ENCODE results near the gene NAALAD2.
"Not testable (repeated sequence)": the region's sequence is repeated elsewhere in the genome, so short reads cannot be mapped to it uniquely, and the experiment has no call there.

NAALAD2 gene

GRCh38 chr11:90134478-90135003, at the start of gene NAALAD2:
NAALAD2 (plus strand) TSS chr11:90134663; CDS start chr11:90134759, 96 bp downstream.
- peak; percentile 5 for DNase-seq

- not testable (repeated sequence) for DNase-seq
Measured at GRCh38 chr11:90085650-90086049, 48.8 kb upstream of the NAALAD2 start, which contains the start of gene UBTFL1. UBTFL1 (plus strand) TSS chr11:90085950; CDS start chr11:90085950, 0 bp downstream.

DNA sequence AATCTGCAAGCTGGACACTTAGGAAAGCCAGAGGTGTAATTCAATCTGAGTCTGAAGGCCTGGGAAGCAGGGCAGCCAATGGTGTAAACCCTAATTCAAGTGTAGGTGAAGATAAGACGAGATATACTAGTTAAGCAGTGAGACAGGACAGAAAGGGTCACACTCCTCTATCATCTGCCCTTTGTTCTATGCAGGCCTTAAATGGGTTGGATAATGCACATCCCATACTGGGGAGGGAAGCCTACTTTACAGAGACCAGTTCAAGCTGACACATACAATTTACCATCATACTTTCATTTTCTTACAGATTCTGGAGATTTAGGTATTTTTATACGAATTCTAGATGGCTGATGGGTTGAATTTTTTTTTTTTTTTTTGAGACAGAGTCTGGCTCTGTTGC, 45.7 kb upstream of the NAALAD2 start:
- not testable (repeated sequence) for DNase-seq

DNA sequence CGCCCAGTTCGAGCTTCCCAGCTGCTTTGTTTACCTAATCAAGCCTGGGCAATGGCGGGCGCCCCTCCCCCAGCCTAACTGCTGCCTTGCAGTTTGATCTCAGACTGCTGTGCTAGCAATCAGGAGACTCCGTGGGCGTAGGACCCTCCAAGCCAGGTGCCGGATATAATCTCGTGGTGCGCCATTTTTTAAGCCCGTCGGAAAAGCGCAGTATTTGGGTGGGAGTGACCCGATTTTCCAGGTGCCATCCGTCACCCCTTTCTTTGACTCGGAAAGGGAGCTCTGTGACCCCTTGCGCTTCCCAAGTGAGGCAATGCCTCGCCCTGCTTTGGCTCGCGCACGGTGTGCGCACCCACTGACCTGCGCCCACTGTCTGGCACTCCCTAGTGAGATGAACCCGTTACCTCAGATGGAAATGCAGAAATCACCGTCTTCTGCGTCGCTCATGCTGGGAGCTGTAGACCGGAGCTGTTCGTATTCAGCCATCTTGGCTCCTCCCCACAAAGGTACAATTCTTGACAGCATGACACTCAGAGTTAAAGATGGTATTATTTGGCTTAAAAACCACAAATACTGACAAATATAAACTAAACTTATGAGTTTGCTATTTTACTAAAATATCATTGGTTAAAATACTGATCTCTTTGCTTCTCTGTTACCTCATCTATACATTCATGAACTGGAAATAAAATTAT, 39.1 kb upstream of the NAALAD2 start:
- not testable (repeated sequence) for DNase-seq

DNA sequence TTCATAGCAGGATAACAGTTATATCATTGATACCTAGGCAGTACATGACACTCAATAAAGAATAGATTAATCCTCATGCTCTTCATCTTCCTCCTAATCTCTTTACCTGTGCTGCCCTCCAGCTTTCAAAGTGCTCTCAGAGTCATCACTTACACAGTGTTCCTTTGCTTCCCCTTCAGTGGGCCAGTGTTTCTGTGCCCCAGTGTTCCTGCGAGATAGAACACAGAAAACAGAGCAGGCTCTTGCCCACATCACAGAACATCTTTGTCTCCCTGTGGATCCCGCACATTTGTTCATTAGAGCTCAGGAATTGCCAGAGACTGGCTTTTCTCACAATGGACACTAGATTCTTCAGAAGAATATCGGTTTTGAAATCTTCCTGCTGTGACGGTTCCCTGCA, 36.2 kb upstream of the NAALAD2 start:
- DNase-seq = not testable (repeated sequence)

- no peak for DNase-seq
Measured at GRCh38 chr11:90100431-90100830, 34.0 kb upstream of the NAALAD2 start.

DNA sequence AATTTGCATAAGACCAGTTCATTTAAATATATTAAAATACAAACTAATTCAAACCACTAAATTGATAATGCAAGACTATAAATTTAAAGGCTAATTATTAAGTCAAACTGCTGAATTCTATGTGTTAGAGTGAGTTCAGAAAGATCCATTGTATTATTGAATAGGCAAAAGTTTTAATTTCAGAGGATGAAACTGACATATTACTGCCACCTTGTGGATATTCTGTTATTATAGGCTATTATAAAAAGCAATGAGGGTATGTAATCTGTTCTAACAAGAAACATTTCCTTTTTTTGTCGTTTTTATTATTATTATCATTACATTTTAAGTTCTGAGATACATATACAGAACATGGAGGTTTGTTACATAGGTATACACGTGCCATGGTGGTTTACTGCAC, 20.9 kb upstream of the NAALAD2 start:
- no peak for DNase-seq

GRCh38 chr11:90120191-90120590, 14.3 kb upstream of the NAALAD2 start:
- no peak for DNase-seq

- no peak for DNase-seq
Measured at GRCh38 chr11:90124371-90124770, 10.1 kb upstream of the NAALAD2 start.

DNA sequence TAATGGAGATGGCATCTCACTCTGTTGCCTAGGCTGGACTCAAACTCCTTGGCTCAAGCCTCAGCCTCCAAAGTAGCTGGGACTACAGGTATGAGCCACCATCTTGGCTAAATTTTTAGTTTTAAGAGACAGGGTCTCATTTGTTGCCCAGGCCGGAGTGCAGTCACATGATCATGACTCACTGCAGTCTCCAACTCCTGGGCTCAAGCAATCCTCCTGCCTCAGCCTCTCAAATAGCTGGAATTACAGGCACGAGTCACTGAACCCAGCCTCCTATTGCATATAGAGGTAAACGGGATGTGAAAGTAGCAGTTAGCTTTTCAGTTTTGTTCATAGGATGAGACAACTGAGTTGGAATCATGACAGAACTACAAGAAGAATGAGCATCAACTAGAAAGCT, 9.5 kb upstream of the NAALAD2 start:
- DNase-seq = no peak

GRCh38 chr11:90133560-90134477, 644 bp upstream of the NAALAD2 start:
- DNase-seq = no peak

GRCh38 chr11:90135016-90135415, 553 bp downstream of the NAALAD2 start:
- no peak for DNase-seq

- no peak for DNase-seq
Measured at GRCh38 chr11:90148900-90149299, 14.4 kb downstream of the NAALAD2 start.

- DNase-seq = not testable (repeated sequence)
Measured at GRCh38 chr11:90166982-90167573, 32.6 kb downstream of the NAALAD2 start.

DNA sequence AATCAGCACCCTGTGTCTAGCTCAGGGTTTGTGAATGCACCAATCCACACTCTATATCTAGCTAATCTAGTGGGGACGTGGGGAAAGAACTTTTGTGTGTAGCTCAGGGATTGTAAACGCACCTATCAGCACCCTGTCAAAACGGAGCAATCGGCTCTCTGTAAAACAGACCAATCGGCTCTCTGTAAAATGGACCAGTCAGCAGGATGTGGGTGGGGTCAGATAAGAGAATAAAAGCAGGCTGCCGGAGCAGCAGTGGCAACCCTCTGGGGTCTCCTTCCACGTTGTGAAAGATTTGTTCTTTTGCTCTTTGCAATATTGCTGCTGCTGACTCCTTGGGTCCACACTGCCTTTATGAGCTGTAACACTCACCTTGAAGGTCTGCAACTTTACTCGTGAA, 33.2 kb downstream of the NAALAD2 start:
- not testable (repeated sequence) for DNase-seq

DNA sequence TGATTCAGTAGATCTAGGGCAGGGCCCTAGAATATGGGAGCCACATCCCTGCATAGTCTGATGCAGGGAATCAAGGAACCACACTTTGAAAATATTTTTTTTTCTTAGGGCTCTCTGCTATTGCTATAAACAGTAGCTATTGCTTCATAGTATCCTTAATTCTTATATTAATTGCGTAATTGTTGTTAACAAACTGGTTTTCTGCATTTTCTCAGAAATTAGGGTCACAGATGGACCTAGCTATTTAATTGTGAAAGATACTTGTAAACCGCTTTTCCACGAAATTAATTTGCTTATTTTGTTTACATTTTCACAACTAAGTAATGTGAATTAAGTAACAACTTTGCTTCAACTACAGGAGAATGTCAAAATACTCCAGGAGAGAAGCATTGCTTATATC, 34.1 kb downstream of the NAALAD2 start:
- DNase-seq = no peak

- DNase-seq = no peak
Measured at GRCh38 chr11:90171359-90171758, 36.9 kb downstream of the NAALAD2 start.

- no peak for DNase-seq
Measured at GRCh38 chr11:90176069-90176468, 41.6 kb downstream of the NAALAD2 start.

- no peak for DNase-seq
Measured at GRCh38 chr11:90178751-90179150, 44.3 kb downstream of the NAALAD2 start.

- no peak for DNase-seq
Measured at GRCh38 chr11:90179923-90180322, 45.5 kb downstream of the NAALAD2 start.

GRCh38 chr11:90187839-90188238, 53.4 kb downstream of the NAALAD2 start:
- no peak for DNase-seq

- no peak for DNase-seq
Measured at GRCh38 chr11:90189011-90189410, 54.5 kb downstream of the NAALAD2 start.

- no peak for DNase-seq
Measured at GRCh38 chr11:90192869-90193582, 58.6 kb downstream of the NAALAD2 start.

All from activated CD4-positive, alpha-beta T cell treated with anti-CD3 and anti-CD28 coated beads for 48 hours (primary cell).